ENCODE results near the gene TMEM120B.
A peak's percentile ranks its signal among the peaks of the same experiment; 100 is the strongest.

TMEM120B gene

GRCh38 chr12:121775501-121775900, 62.9 kb downstream of the TMEM120B start:
- no peak for TF ChIP-seq CTCF (IDR thresholded peaks at IDR 0.05; ENCODE audit: low read depth, low read length)
- no peak for DNase-seq
- H3K9me3 ChIP-seq (ENCODE audit: severe bottlenecking) = no peaks in the 10 kb centered on the region
- no peaks in the 10 kb centered on the region for H3K27me3 ChIP-seq (ENCODE audit: insufficient read depth, low read depth, severe bottlenecking)
- H3K36me3 ChIP-seq = peaks cover 28% of the 10 kb centered on the region
- no peak overlapping the region for H3K4me3 ChIP-seq (ENCODE audit: low read depth, low read length)
- H3K27ac ChIP-seq = no peak overlapping the region

DNA sequence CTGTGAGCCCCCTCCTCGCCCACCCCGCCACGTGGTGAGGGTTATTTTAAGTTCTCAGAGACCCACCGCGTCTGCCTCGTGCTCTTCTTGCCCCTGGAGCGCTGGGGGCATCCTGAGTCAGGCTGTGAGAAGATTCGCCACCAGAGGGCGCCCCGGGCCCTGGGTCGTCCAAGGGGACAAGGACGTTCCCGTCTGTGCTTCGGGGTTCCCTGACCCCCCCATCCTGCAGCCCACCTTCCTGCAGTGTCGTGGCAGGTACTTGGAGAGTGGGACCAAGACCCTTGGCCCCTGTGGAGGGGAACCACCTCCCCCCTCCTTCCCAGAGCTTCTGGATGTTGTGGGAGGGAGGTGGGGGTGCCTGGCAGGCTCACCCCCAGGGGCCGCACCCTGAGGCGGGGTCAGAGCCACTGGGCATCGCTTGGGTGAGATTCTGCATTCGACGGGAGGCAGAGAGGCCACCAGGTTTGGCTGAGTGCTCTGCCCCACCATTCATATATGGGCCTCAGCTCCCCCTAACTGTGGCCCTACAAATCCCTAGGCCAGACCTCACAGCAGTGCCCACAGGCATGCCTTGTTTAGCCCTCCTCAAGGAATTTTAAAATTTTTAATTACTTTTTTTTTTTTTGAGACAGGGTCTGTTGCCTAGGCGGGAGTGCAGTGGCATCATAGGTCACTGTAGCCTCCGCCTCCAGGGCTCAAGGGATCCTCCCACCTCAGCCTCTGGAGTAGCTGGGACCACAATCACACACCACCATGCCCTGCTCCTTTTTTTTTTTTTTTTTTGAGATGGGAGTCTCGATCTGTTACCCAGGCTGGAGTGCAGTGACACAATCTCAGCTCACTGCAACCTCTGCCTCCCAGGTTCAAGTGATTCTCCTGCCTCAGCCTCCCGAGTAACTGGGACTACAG, 63.9 kb downstream of the TMEM120B start:
- no peak overlapping the region for H3K4me3 ChIP-seq (ENCODE audit: low read depth, low read length)
- peak; percentile 78 for DNase-seq
- H3K9me3 ChIP-seq (ENCODE audit: severe bottlenecking) = no peaks in the 10 kb centered on the region
- peak; percentile 91 for TF ChIP-seq CTCF (IDR thresholded peaks at IDR 0.05; ENCODE audit: low read depth, low read length)
- H3K27me3 ChIP-seq (ENCODE audit: insufficient read depth, low read depth, severe bottlenecking) = no peaks in the 10 kb centered on the region
- H3K27ac ChIP-seq = peak overlapping the region; percentile 20; the same call in 1 of the 2 replicates
- peaks cover 28% of the 10 kb centered on the region for H3K36me3 ChIP-seq

DNA sequence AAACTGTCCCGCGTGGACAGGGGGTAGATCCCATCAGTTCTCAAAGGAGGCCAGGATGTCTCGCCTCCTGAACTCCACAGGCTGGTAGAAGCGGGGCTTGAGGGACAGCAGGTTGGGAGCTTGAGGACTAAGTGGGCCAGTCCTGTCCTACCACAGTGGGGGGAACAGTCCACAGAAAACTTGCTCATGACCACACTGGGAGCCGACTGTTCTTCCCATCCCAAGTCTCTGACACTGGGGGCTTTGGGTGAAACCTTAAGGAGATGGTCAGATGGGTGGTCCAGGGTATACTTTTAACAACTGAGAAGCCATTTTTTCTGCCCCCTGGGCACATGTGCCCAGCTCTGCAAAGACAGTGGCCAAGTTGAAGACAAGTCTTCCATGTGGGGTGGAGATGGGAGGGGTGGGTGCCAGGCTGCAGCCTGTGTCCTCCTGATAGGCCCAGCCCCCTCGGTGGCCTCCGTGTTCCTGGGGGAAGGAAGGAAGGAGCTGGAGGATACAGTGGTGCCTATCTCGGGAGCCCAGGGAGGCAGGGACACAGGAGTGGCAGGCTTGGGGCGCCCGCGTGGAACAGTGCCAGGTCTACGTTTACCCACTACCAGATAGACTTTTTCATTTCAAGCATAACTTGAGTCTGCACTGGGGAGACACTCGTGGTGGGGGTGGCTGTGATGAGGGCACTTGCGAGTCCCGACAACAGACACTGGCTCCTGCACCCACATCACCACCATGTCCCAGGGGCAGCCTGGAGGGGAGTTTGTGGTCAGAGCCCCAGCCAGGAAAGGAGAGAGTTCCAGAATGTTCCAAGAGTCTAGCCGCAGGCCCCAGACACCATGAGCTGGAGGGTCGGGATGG, 66.2 kb downstream of the TMEM120B start:
- no peak for TF ChIP-seq CTCF (IDR thresholded peaks at IDR 0.05; ENCODE audit: low read depth, low read length)
- Histone ChIP-seq H3K9me3 (ENCODE audit: severe bottlenecking) (no peaks in the 10 kb centered on the region), H3K36me3 (peaks cover 19% of the 10 kb centered on the region), H3K27ac (no peak overlapping the region), H3K27me3 (ENCODE audit: insufficient read depth, low read depth, severe bottlenecking) (no peaks in the 10 kb centered on the region), H3K4me3 (ENCODE audit: low read depth, low read length) (no peak overlapping the region)
- DNase-seq = no peak

- peaks cover 13% of the 10 kb centered on the region for H3K36me3 ChIP-seq
- H3K4me3 ChIP-seq (ENCODE audit: low read depth, low read length) = no peak overlapping the region
- no peaks in the 10 kb centered on the region for H3K9me3 ChIP-seq (ENCODE audit: severe bottlenecking)
- no peak for DNase-seq
- H3K27ac ChIP-seq = no peak overlapping the region
- H3K27me3 ChIP-seq (ENCODE audit: insufficient read depth, low read depth, severe bottlenecking) = no peaks in the 10 kb centered on the region
- 0 out of 2 replicates have a peak, but pooled peaks have one; percentile 7 for TF ChIP-seq CTCF (IDR thresholded peaks at IDR 0.05; ENCODE audit: low read depth, low read length)
Measured at GRCh38 chr12:121779422-121779895, 66.9 kb downstream of the TMEM120B start.

GRCh38 chr12:121780429-121780828, 67.9 kb downstream of the TMEM120B start:
- Histone ChIP-seq H3K36me3 (peaks cover 12% of the 10 kb centered on the region), H3K4me3 (ENCODE audit: low read depth, low read length) (no peak overlapping the region), H3K27me3 (ENCODE audit: insufficient read depth, low read depth, severe bottlenecking) (no peaks in the 10 kb centered on the region), H3K9me3 (ENCODE audit: severe bottlenecking) (no peaks in the 10 kb centered on the region), H3K27ac (no peak overlapping the region)
- no peak for TF ChIP-seq CTCF (IDR thresholded peaks at IDR 0.05; ENCODE audit: low read depth, low read length)
- DNase-seq = no peak

All from WERI-Rb-1 (cell line).